Measurements from ENCODE around the gene XAGE1A. TPM values are rescaled to one million over a fixed set of nuclear protein-coding genes. Genes with fewer than 3 reads are reported as not detected.
"Not testable (repeated sequence)": the region's sequence is repeated elsewhere in the genome, so short reads cannot be mapped to it uniquely, and the experiment has no call there.

The XAGE1A gene, protein sequence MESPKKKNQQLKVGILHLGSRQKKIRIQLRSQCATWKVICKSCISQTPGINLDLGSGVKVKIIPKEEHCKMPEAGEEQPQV
- not detected in 2 replicates for total RNA-seq (2014; rRNA removed; shearing (Covaris generic); ENCODE audit: low replicate concordance)

DNA sequence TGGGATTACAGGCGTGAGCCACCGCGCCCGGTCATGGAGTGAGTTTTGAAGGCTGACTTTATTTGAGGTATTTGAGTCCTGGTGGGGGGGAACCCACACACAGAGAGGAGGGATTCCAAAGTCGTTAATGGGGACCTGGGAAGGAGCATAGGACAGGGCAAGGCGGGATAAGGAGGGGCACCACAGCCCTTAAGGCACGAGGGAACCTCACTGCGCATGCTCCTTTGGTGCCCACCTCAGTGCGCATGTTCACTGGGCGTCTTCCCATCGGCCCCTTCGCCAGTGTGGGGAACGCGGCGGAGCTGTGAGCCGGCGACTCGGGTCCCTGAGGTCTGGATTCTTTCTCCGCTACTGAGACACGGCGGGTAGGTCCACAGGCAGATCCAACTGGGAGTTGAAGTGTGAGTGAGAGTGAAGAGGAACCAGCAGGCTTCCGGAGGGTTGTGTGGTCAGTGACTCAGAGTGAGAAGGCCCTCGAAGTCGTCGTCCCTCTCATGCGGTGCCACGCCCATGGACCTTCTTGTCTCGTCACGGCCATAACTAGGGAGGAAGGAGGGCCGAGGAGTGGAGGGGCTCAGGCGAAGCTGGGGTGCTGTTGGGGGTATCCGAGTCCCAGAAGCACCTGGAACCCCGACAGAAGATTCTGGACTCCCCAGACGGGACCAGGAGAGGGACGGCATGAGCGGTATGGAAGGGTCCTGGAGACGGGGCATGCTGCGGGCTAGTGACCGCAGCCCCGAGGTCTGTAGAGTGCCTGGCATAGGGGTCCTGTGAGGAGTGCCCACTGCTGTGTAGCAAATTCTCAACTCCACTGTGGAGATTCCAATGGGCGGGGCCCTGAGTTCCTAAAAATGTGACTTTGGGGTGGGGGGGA lies at the start of gene XAGE1A:
XAGE1A (plus strand) TSS at position 264 of the 874 bp plus-strand sequence. CDS start 1,554 bp downstream, outside the sequence.
- H3K27ac ChIP-seq (ENCODE audit: low read length); H3K27me3 ChIP-seq (ENCODE audit: low read length); H2AFZ ChIP-seq (ENCODE audit: low read length); H3K4me3 ChIP-seq (ENCODE audit: low read length); H3K4me1 ChIP-seq (ENCODE audit: low read length); H3K4me2 ChIP-seq (ENCODE audit: low read depth, low read length, poor library complexity, severe bottlenecking); H3K9me3 ChIP-seq (ENCODE audit: low read length); H4K20me1 ChIP-seq (ENCODE audit: insufficient read depth, low read depth, low read length); H3K9ac ChIP-seq (ENCODE audit: low read length); DNase-seq; H3K36me3 ChIP-seq (ENCODE audit: insufficient read depth, low read length); H3K79me2 ChIP-seq (ENCODE audit: low read length); H3K9me2 ChIP-seq (replicated peaks; ENCODE audit: insufficient read depth, low read length): not testable (repeated sequence)

DNA sequence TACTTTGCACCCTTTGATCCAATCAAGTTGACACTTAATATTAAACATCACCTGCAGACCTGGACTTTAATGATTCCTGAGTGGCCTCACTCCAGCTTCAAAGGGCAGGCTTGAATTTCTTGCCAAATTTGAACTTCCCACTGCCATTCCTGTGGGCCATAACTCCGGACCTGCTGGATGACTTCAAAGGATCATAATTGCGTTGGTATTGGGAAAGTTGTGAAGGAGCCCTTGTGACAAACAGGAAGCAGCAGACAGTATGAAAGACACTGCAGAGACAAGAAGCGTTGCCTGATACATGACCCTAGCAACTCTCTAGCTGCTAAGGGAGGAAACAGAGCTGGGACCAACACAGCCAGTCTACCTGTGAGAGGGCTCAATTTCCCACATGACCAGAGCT lies 43.6 kb upstream of the XAGE1A start:
- not testable (repeated sequence) for H4K20me1 ChIP-seq (ENCODE audit: insufficient read depth, low read depth, low read length); H3K9me3 ChIP-seq (ENCODE audit: low read length); H2AFZ ChIP-seq (ENCODE audit: low read length); H3K27me3 ChIP-seq (ENCODE audit: low read length); H3K27ac ChIP-seq (ENCODE audit: low read length); H3K4me1 ChIP-seq (ENCODE audit: low read length); DNase-seq; H3K4me3 ChIP-seq (ENCODE audit: low read length); H3K9me2 ChIP-seq (replicated peaks; ENCODE audit: insufficient read depth, low read length); H3K79me2 ChIP-seq (ENCODE audit: low read length); H3K9ac ChIP-seq (ENCODE audit: low read length); H3K4me2 ChIP-seq (ENCODE audit: low read depth, low read length, poor library complexity, severe bottlenecking); H3K36me3 ChIP-seq (ENCODE audit: insufficient read depth, low read length)

DNA sequence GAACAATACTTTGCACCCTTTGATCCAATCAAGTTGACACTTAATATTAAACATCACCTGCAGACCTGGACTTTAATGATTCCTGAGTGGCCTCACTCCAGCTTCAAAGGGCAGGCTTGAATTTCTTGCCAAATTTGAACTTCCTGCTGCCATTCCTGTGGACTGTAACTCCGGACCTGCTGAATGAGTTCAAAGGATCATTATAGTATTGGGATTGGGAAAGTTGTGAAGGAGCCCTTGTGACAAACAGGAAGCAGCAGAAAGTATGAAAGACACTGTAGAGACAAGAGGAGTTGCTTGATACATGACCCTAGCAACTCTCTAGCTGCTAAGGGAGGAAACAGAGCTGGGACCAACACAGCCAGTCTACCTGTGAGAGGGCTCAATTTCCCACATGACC lies 24.3 kb upstream of the XAGE1A start:
- not testable (repeated sequence) for H3K27ac ChIP-seq (ENCODE audit: low read length); DNase-seq; H4K20me1 ChIP-seq (ENCODE audit: insufficient read depth, low read depth, low read length); H3K4me2 ChIP-seq (ENCODE audit: low read depth, low read length, poor library complexity, severe bottlenecking); H3K4me3 ChIP-seq (ENCODE audit: low read length); H3K79me2 ChIP-seq (ENCODE audit: low read length); H3K9ac ChIP-seq (ENCODE audit: low read length); H3K27me3 ChIP-seq (ENCODE audit: low read length); H3K9me3 ChIP-seq (ENCODE audit: low read length); H3K9me2 ChIP-seq (replicated peaks; ENCODE audit: insufficient read depth, low read length); H3K36me3 ChIP-seq (ENCODE audit: insufficient read depth, low read length); H2AFZ ChIP-seq (ENCODE audit: low read length); H3K4me1 ChIP-seq (ENCODE audit: low read length)

DNA sequence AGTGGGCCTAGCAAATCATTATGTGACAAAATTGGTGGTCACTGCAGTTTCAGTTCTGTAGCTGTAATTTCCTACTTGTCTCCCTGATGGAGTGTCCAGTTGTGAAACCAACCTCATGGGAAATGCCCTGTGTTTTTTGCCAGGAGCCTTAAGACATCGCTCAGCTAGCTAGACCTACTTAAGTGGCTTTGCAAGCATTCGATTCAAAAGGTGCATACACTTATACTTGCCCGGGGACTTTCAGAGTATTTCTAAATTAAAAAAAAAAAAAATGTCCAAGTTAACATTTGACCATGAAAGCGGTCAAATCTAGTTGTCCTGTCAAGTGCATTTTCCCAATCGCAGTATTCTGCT lies 788 bp downstream of the XAGE1A start:
- H3K9me2 ChIP-seq (replicated peaks; ENCODE audit: insufficient read depth, low read length); H3K4me1 ChIP-seq (ENCODE audit: low read length); H4K20me1 ChIP-seq (ENCODE audit: insufficient read depth, low read depth, low read length); H3K9me3 ChIP-seq (ENCODE audit: low read length); H3K27me3 ChIP-seq (ENCODE audit: low read length); DNase-seq; H2AFZ ChIP-seq (ENCODE audit: low read length); H3K79me2 ChIP-seq (ENCODE audit: low read length); H3K36me3 ChIP-seq (ENCODE audit: insufficient read depth, low read length); H3K9ac ChIP-seq (ENCODE audit: low read length); H3K4me2 ChIP-seq (ENCODE audit: low read depth, low read length, poor library complexity, severe bottlenecking); H3K27ac ChIP-seq (ENCODE audit: low read length); H3K4me3 ChIP-seq (ENCODE audit: low read length): not testable (repeated sequence)

DNA sequence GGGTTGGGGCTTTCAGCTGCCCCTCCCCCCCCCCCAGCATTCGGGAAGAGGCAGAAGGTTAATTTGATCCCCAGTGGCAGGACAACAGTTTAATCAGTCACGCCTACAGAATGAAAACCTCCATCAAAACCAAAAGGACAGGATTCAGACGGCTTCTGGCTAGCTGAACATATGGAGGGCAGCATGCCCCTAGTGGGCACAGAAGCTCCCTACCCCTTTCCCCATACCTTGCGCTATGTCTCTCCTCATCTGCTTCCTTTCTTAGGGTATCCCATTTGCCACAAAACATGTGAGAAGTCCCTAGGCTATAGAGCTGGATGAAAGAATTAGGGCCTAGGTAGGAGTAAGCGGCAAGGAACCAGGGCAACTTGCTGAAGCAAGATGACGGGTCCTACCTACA lies 5.8 kb downstream of the XAGE1A start:
- not testable (repeated sequence) for H3K4me2 ChIP-seq (ENCODE audit: low read depth, low read length, poor library complexity, severe bottlenecking); H2AFZ ChIP-seq (ENCODE audit: low read length); H3K27ac ChIP-seq (ENCODE audit: low read length); H3K9me2 ChIP-seq (replicated peaks; ENCODE audit: insufficient read depth, low read length); H3K4me3 ChIP-seq (ENCODE audit: low read length); H3K79me2 ChIP-seq (ENCODE audit: low read length); H3K9ac ChIP-seq (ENCODE audit: low read length); H3K9me3 ChIP-seq (ENCODE audit: low read length); H4K20me1 ChIP-seq (ENCODE audit: insufficient read depth, low read depth, low read length); H3K4me1 ChIP-seq (ENCODE audit: low read length); H3K27me3 ChIP-seq (ENCODE audit: low read length); H3K36me3 ChIP-seq (ENCODE audit: insufficient read depth, low read length); DNase-seq

DNA sequence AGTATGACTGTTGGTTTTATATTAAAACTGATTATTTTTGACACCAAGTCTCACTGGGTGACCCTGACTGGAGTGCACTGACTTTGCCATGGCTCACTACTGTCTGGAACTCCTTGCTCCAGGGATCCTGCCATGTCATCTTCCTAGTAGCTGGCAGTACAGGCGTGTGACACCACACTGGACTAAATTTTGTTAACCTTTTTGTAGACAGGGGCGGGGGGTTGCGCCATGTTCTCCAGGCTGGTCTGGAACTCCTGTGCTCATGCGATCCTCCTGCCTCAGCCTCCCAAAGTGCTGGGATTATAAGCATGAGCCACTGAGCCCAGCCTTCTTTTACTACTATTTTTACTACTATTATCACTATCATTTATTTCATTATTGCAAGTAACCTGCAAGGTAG lies 8.9 kb downstream of the XAGE1A start:
- H3K36me3 ChIP-seq (ENCODE audit: insufficient read depth, low read length) = no peaks in the 10 kb centered on the region
- no peak overlapping the region for H2AFZ ChIP-seq (ENCODE audit: low read length)
- no peaks in the 10 kb centered on the region for H3K4me1 ChIP-seq (ENCODE audit: low read length)
- H4K20me1 ChIP-seq (ENCODE audit: insufficient read depth, low read depth, low read length) = no peaks in the 10 kb centered on the region
- H3K4me2 ChIP-seq (ENCODE audit: low read depth, low read length, poor library complexity, severe bottlenecking) = no peak overlapping the region
- H3K9ac ChIP-seq (ENCODE audit: low read length) = no peak overlapping the region
- no peaks in the 10 kb centered on the region for H3K27me3 ChIP-seq (ENCODE audit: low read length)
- no peak overlapping the region for H3K4me3 ChIP-seq (ENCODE audit: low read length)
- H3K9me2 ChIP-seq (replicated peaks; ENCODE audit: insufficient read depth, low read length) = no peaks in the 10 kb centered on the region
- no peak for DNase-seq
- H3K9me3 ChIP-seq (ENCODE audit: low read length) = no peaks in the 10 kb centered on the region
- H3K79me2 ChIP-seq (ENCODE audit: low read length) = no peaks in the 10 kb centered on the region
- H3K27ac ChIP-seq (ENCODE audit: low read length) = no peak overlapping the region

DNA sequence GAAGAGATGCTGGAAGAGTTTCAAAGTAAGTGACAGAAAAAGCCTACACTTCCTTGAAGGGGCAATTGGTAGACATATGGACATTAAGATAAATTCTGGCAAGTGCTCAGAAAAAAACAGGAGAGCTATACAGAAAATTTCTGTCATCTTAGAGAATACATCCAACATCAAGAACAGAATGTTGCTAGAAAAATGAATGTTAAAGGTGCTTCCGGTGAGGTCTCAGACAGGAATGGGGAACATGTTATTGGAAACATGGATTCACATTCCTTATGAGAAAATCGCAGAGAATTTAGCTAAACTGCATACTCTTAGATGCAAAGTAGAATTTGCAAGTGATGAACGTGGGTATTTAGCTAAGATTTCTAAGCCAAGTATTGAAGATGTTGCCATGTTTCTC lies 11.7 kb downstream of the XAGE1A start:
- Histone ChIP-seq H3K4me3 (ENCODE audit: low read length) (no peak overlapping the region), H3K36me3 (ENCODE audit: insufficient read depth, low read length) (no peaks in the 10 kb centered on the region), H3K27ac (ENCODE audit: low read length) (no peak overlapping the region), H3K79me2 (ENCODE audit: low read length) (no peaks in the 10 kb centered on the region), H3K4me1 (ENCODE audit: low read length) (no peaks in the 10 kb centered on the region), H4K20me1 (ENCODE audit: insufficient read depth, low read depth, low read length) (no peaks in the 10 kb centered on the region), H3K4me2 (ENCODE audit: low read depth, low read length, poor library complexity, severe bottlenecking) (no peak overlapping the region), H3K9ac (ENCODE audit: low read length) (no peak overlapping the region), H3K9me3 (ENCODE audit: low read length) (no peaks in the 10 kb centered on the region), H2AFZ (ENCODE audit: low read length) (no peak overlapping the region), H3K9me2 (replicated peaks; ENCODE audit: insufficient read depth, low read length) (no peaks in the 10 kb centered on the region), H3K27me3 (ENCODE audit: low read length) (no peaks in the 10 kb centered on the region)
- DNase-seq = no peak

DNA sequence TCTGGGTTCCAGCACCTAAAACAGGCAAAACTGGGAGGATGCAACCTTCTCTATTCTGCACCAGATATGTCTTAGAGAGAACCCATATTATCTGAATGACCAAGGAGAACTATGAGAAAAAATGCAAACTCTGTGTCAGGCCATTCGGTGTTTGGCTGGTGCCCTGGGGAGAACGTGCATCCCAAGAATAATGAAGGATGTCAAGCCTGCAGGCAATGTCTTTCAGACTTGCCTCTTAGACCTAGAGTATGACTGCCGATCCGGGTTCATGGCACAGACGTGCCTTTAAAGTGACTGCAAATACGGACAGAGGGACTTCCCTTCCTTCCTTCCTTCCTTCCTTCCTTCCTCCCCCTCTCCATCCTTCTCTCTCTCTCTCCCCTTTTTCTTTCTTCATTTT lies 14.3 kb downstream of the XAGE1A start:
- Histone ChIP-seq H3K79me2 (ENCODE audit: low read length) (no peaks in the 10 kb centered on the region), H3K36me3 (ENCODE audit: insufficient read depth, low read length) (no peaks in the 10 kb centered on the region), H3K9ac (ENCODE audit: low read length) (no peak overlapping the region), H3K9me2 (replicated peaks; ENCODE audit: insufficient read depth, low read length) (no peaks in the 10 kb centered on the region), H3K4me3 (ENCODE audit: low read length) (no peak overlapping the region), H2AFZ (ENCODE audit: low read length) (no peak overlapping the region), H4K20me1 (ENCODE audit: insufficient read depth, low read depth, low read length) (no peaks in the 10 kb centered on the region), H3K27me3 (ENCODE audit: low read length) (no peaks in the 10 kb centered on the region), H3K4me2 (ENCODE audit: low read depth, low read length, poor library complexity, severe bottlenecking) (no peak overlapping the region), H3K27ac (ENCODE audit: low read length) (no peak overlapping the region), H3K9me3 (ENCODE audit: low read length) (no peaks in the 10 kb centered on the region), H3K4me1 (ENCODE audit: low read length) (no peaks in the 10 kb centered on the region)
- no peak for DNase-seq

Data from Karpas-422 (cell line).